ENCODE measurements around the gene REPIN1. TPM values are rescaled to one million over a fixed set of nuclear protein-coding genes. Genes with fewer than 3 reads are reported as not detected.

Gene REPIN1
- total RNA-seq, 1 experiment from 2014 or later: 106 TPM

DNA sequence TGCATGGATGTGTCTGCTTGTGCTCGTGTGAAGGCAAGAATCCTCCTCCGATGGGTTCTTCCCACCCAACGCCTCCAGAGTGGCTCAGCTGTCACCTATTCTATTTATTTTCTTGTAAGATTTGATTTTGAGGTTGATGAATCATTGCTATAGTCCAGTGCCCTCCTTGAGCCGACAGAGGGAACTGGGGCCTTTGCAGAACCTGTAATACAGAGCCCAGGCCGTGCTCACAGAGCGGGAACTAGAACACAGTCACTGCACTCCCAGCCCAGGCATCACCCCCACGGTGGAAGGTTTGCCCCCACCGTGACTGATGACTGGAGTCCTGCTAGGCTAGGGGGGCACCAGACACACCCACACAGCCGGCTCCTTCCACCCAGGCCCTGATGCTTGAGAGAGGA is 29.2 kb upstream of the REPIN1 start:
- Histone ChIP-seq H3K27me3 (ENCODE audit: insufficient read depth, low read length) (no peaks in the 10 kb centered on the region), H3K9me3 (ENCODE audit: control insufficient read depth in 1 of 2, insufficient read depth in 1 of 2, low read depth in 1 of 2, low read length in 2 of 2) (no peaks in the 10 kb centered on the region), H3K9me2 (ENCODE audit: insufficient read depth) (no peaks in the 10 kb centered on the region), H3K4me1 (ENCODE audit: control insufficient read depth in 1 of 2, insufficient read depth in 2 of 2, low read length in 2 of 2) (no peaks in the 10 kb centered on the region), H3K79me2 (ENCODE audit: insufficient read depth, low read length) (no peaks in the 10 kb centered on the region), H3K9ac (ENCODE audit: low read length) (no peak overlapping the region), H3K36me3 (ENCODE audit: control insufficient read depth in 1 of 2, insufficient read depth in 2 of 2, low read length in 2 of 2) (no peaks in the 10 kb centered on the region), H3K4me2 (ENCODE audit: low read length) (no peak overlapping the region), H3K27ac (ENCODE audit: low read depth, low read length) (no peak overlapping the region), H4K20me1 (ENCODE audit: insufficient read depth) (no peaks in the 10 kb centered on the region), H3K4me3 (replicated peaks in 1 of 2; ENCODE audit: low read depth in 1 of 2, low read length in 2 of 2) (no peak overlapping the region), H2AFZ (ENCODE audit: low read depth, low read length, poor library complexity, severe bottlenecking) (no peak overlapping the region)
- ATAC-seq (no peak), DNase-seq (ENCODE audit: low read depth, low spot score) (no peak)
- CTCF ChIA-PET: no interaction called here
- intact Hi-C loops (cut with micrococcal nuclease): no loop called here
- POLR2A ChIA-PET: no interaction called here
- no peak for TF ChIP-seq ZFX (IDR thresholded peaks at IDR 0.05)
- TF ChIP-seq FOSL1 (IDR thresholded peaks at IDR 0.05; ENCODE audit: low read depth): no peak
- TF ChIP-seq SRF (IDR thresholded peaks at IDR 0.05; ENCODE audit: low read depth): no peak
- RAD21 ChIA-PET (ENCODE audit: low non-redundant PET in 1 of 2, low total read pairs in 2 of 2, uncharacterized antibody in 2 of 2, unreplicated experiment in 2 of 2): no interaction called here
- no TSS peak for BruUV-seq (replicated peaks)

DNA sequence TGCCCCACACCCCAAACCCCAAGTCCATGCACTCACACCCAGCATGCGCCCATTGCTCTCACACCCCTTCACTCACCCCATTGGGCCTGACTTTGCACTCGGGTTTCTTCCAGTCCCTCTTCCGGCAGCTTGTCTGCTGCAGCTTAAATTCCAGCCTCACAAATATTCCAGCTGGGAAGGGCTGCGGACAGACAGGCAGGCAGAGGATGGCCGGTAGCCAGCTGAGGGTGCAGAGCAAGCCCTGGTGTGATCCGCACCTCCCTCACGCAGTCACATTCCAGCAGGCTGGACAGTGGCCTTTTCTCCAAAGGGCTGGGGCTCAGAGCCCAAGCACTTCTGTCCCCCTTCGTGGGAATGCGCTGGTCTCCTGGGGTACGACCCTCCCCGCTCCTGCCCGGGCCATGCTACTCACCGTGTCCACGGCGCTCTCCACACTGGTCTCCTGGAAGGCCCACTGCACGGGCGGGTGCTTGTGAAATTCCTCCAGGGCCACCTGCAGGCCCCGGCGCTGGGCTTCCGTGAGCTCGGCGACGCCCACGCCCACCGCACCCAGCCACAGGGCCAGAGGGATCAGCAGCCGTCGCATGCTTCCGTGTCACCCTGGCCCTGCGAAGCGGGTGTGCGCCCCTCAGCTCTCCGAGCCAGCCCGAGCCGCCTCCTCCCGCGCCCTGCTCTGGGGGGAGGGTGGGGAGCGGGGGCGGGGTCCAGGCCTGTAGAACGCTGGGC is 28.4 kb upstream of the REPIN1 start:
- Histone ChIP-seq H2AFZ (ENCODE audit: low read depth, low read length, poor library complexity, severe bottlenecking) (no peak overlapping the region), H3K27ac (ENCODE audit: low read depth, low read length) (no peak overlapping the region), H3K9me2 (ENCODE audit: insufficient read depth) (no peaks in the 10 kb centered on the region), H3K27me3 (ENCODE audit: insufficient read depth, low read length) (no peaks in the 10 kb centered on the region), H3K9me3 (ENCODE audit: control insufficient read depth in 1 of 2, insufficient read depth in 1 of 2, low read depth in 1 of 2, low read length in 2 of 2) (no peaks in the 10 kb centered on the region), H3K4me1 (ENCODE audit: control insufficient read depth in 1 of 2, insufficient read depth in 2 of 2, low read length in 2 of 2) (no peaks in the 10 kb centered on the region), H3K36me3 (ENCODE audit: control insufficient read depth in 1 of 2, insufficient read depth in 2 of 2, low read length in 2 of 2) (no peaks in the 10 kb centered on the region), H3K4me2 (ENCODE audit: low read length) (no peak overlapping the region), H3K4me3 (replicated peaks in 1 of 2; ENCODE audit: low read depth in 1 of 2, low read length in 2 of 2) (no peak overlapping the region), H4K20me1 (ENCODE audit: insufficient read depth) (no peaks in the 10 kb centered on the region), H3K9ac (ENCODE audit: low read length) (no peak overlapping the region), H3K79me2 (ENCODE audit: insufficient read depth, low read length) (no peaks in the 10 kb centered on the region)
- intact Hi-C loops (cut with micrococcal nuclease): no loop called here
- ChIA-PET CTCF (no interaction called here), POLR2A (no interaction called here), RAD21 (ENCODE audit: low non-redundant PET in 1 of 2, low total read pairs in 2 of 2, uncharacterized antibody in 2 of 2, unreplicated experiment in 2 of 2) (no interaction called here)
- ATAC-seq: no peak
- no TSS peak for BruUV-seq (replicated peaks)
- no peak for DNase-seq (ENCODE audit: low read depth, low spot score)
- TF ChIP-seq JUND (IDR thresholded peaks at IDR 0.05) (no peak), EZH2phosphoT487 (IDR thresholded peaks at IDR 0.05; ENCODE audit: borderline replicate concordance) (no peak), ELF1 (IDR thresholded peaks at IDR 0.05; ENCODE audit: borderline replicate concordance, low read depth) (no peak), EZH2 (IDR thresholded peaks at IDR 0.05) (no peak), ZNF274 (IDR thresholded peaks at IDR 0.05; ENCODE audit: low read depth, low read length) (no peak), SP1 (IDR thresholded peaks at IDR 0.05; ENCODE audit: low read depth) (no peak), RAD21 (IDR thresholded peaks at IDR 0.05; ENCODE audit: low read depth) (no peak), ZFX (IDR thresholded peaks at IDR 0.05) (no peak), CEBPB (IDR thresholded peaks at IDR 0.05; ENCODE audit: low read depth) (no peak), YY1 (IDR thresholded peaks at IDR 0.05; ENCODE audit: extremely low read depth, insufficient replicate concordance, low read depth, low read length) (no peak), POLR2AphosphoS5 (IDR thresholded peaks at IDR 0.05; ENCODE audit: low read depth, low read length) (no peak)
- TF ChIP-seq, protein P1, sequence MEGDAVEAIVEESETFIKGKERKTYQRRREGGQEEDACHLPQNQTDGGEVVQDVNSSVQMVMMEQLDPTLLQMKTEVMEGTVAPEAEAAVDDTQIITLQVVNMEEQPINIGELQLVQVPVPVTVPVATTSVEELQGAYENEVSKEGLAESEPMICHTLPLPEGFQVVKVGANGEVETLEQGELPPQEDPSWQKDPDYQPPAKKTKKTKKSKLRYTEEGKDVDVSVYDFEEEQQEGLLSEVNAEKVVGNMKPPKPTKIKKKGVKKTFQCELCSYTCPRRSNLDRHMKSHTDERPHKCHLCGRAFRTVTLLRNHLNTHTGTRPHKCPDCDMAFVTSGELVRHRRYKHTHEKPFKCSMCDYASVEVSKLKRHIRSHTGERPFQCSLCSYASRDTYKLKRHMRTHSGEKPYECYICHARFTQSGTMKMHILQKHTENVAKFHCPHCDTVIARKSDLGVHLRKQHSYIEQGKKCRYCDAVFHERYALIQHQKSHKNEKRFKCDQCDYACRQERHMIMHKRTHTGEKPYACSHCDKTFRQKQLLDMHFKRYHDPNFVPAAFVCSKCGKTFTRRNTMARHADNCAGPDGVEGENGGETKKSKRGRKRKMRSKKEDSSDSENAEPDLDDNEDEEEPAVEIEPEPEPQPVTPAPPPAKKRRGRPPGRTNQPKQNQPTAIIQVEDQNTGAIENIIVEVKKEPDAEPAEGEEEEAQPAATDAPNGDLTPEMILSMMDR (IDR thresholded peaks at IDR 0.05 in 2 of 3, conservative IDR thresholded peaks at IDR 0.05 in 1 of 3; ENCODE audit: borderline replicate concordance in 1 of 3, insufficient read depth in 1 of 3, low read depth in 2 of 3, low read length in 2 of 3): no peak
- TF ChIP-seq, protein P2, sequence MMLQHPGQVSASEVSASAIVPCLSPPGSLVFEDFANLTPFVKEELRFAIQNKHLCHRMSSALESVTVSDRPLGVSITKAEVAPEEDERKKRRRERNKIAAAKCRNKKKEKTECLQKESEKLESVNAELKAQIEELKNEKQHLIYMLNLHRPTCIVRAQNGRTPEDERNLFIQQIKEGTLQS (IDR thresholded peaks at IDR 0.05): no peak
- TF ChIP-seq, protein P3, sequence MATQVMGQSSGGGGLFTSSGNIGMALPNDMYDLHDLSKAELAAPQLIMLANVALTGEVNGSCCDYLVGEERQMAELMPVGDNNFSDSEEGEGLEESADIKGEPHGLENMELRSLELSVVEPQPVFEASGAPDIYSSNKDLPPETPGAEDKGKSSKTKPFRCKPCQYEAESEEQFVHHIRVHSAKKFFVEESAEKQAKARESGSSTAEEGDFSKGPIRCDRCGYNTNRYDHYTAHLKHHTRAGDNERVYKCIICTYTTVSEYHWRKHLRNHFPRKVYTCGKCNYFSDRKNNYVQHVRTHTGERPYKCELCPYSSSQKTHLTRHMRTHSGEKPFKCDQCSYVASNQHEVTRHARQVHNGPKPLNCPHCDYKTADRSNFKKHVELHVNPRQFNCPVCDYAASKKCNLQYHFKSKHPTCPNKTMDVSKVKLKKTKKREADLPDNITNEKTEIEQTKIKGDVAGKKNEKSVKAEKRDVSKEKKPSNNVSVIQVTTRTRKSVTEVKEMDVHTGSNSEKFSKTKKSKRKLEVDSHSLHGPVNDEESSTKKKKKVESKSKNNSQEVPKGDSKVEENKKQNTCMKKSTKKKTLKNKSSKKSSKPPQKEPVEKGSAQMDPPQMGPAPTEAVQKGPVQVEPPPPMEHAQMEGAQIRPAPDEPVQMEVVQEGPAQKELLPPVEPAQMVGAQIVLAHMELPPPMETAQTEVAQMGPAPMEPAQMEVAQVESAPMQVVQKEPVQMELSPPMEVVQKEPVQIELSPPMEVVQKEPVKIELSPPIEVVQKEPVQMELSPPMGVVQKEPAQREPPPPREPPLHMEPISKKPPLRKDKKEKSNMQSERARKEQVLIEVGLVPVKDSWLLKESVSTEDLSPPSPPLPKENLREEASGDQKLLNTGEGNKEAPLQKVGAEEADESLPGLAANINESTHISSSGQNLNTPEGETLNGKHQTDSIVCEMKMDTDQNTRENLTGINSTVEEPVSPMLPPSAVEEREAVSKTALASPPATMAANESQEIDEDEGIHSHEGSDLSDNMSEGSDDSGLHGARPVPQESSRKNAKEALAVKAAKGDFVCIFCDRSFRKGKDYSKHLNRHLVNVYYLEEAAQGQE (IDR thresholded peaks at IDR 0.05; ENCODE audit: low read depth): no peak
